ENCODE measurements around the gene NEGR1.

DNA sequence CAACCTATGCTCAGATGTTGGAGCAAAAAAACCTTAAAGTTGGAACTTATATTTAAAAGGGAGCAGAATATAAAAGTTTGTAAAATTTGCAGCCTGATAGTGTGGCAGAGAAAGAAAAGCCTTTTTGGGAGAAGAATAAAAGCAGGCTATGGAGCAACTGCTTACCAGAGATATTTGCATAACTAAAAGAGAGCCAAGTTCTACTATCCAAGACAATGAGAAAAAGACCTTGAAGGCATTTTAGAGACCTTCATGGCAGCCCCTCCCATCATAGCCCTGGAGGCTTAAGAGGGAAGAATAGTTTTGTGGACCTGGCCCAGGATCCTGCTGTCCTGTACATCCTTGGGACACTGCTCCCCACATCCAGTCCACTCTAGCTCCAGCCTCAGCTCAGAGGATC is 889.0 kb downstream of the NEGR1 start:
- TF ChIP-seq POLR2AphosphoS5 (IDR thresholded peaks at IDR 0.05) (no peak), POLR2A (IDR thresholded peaks at IDR 0.05; ENCODE audit: low read depth) (no peak)
